HCT116 (cell line): ENCODE results near the gene SLC27A1. TPM values are rescaled to one million over a fixed set of nuclear protein-coding genes. Genes with fewer than 3 reads are reported as not detected.

Source experiments
- ATAC-seq: fragments of 200-7000 bp; cut with Tn5 transposase; 2 replicates; pipeline ENCODE4 v1.9.1; 2020; ENCODE audit warnings: mild to moderate bottlenecking, moderate library complexity
- BruUV-seq: library from RNA; stranded (reverse); fragments of 400-500 nt; replicated peaks from 2 replicates; lab custom pipeline; 2021; lab: Mats Ljungman, UMichigan
- CTCF ChIA-PET: fragments of 300-600 bp; sonication (Branson Sonifier 250); formaldehyde crosslinking; loops from one replicate; lab custom pipeline; 2021; ENCODE audit warnings: antibody characterized with exemption; lab: Charles Lee
- POLR2A ChIA-PET: fragments of 300-600, 350-600 bp; sonication (Branson Sonifier 250); formaldehyde crosslinking; loops from one replicate; lab custom pipeline; 2021; ENCODE audit warnings: antibody characterized with exemption; lab: Charles Lee
- RAD21 ChIA-PET, 2 experiments: fragments of 300-600 bp; sonication (Branson Sonifier 250); formaldehyde crosslinking; loops; one replicate each; lab custom pipeline; 2023; ENCODE audit warnings: low total read pairs in 2 of 2; ENCODE audit not compliant: uncharacterized antibody in 2 of 2, unreplicated experiment in 2 of 2, low non-redundant PET in 1 of 2; lab: Charles Lee
- DNase-seq: peaks from one replicate; pipeline ENCODE4 v3.0.0-alpha.2; 2010; ENCODE audit warnings: low read depth, low spot score
- H2AFZ ChIP-seq: fragments of 200-600 bp; shearing (Covaris generic), sonication (generic); 2 replicates; pipeline ENCODE4 v1.6.1; 2017; ENCODE audit warnings: low read depth, mixed run types, mixed read lengths, antibody characterized with exemption, low read length; ENCODE audit not compliant: poor library complexity, severe bottlenecking
- H3K27ac ChIP-seq: 2 replicates; pipeline ENCODE4 v1.5.1; 2012; ENCODE audit warnings: low read depth, low read length
- H3K27me3 ChIP-seq: fragments of 200-600 bp; sonication (generic); 2 replicates; pipeline ENCODE4 v1.6.1; 2016; ENCODE audit warnings: mixed run types, low read length, mixed read lengths; ENCODE audit not compliant: insufficient read depth
- H3K36me3 ChIP-seq, 2 experiments: fragments of 200-500 bp in 1 of 2; fragments of 200-600 bp in 1 of 2; sonication (Bioruptor generic) in 1 of 2; sonication (generic) in 1 of 2; 2 replicates each; pipeline versions ENCODE4 v1.5.1 to v1.6.1; 2014 to 2016; ENCODE audit warnings: low read length in 2 of 2, inconsistent platforms in 1 of 2, mixed read lengths in 1 of 2, mixed run types in 1 of 2; ENCODE audit not compliant: insufficient read depth in 2 of 2, control insufficient read depth in 1 of 2
- H3K4me1 ChIP-seq, 2 experiments: fragments of 200-600 bp in 1 of 2; sonication (generic) in 1 of 2; 2 replicates each; pipeline versions ENCODE4 v1.5.1 to v1.6.1; 2012 to 2017; ENCODE audit warnings: low read length in 2 of 2, inconsistent platforms in 1 of 2, mild to moderate bottlenecking in 1 of 2, mixed read lengths in 1 of 2, mixed run types in 1 of 2, moderate library complexity in 1 of 2; ENCODE audit not compliant: insufficient read depth in 2 of 2, control insufficient read depth in 1 of 2
- H3K4me2 ChIP-seq: fragments of 200-600 bp; sonication (generic); 2 replicates; pipeline ENCODE4 v1.6.1; 2017; ENCODE audit warnings: mixed run types, low read length, mixed read lengths
- H3K4me3 ChIP-seq, 2 experiments: fragments of 200-600 bp in 1 of 2; sonication (generic) in 1 of 2; replicated peaks in 1 of 2; 2 replicates each; pipeline ENCODE4 v1.5.1; 2011 to 2016; ENCODE audit warnings: low read length in 2 of 2, control low read depth in 1 of 2, low read depth in 1 of 2, mild to moderate bottlenecking in 1 of 2, mixed read lengths in 1 of 2, mixed run types in 1 of 2
- H3K79me2 ChIP-seq: fragments of 200-600 bp; sonication (generic); 2 replicates; pipeline ENCODE4 v1.6.1; 2017; ENCODE audit warnings: mild to moderate bottlenecking, mixed run types, low read length, moderate library complexity, mixed read lengths; ENCODE audit not compliant: insufficient read depth
- H3K9ac ChIP-seq: fragments of 200-600 bp; sonication (generic); 2 replicates; pipeline ENCODE4 v1.6.1; 2016; ENCODE audit warnings: low read length, mixed read lengths
- H3K9me2 ChIP-seq: fragments of 200-600 bp; sonication (generic), shearing (Covaris generic); 2 replicates; pipeline ENCODE4 v1.6.1; 2017; ENCODE audit warnings: mixed run types, mild to moderate bottlenecking, moderate library complexity; ENCODE audit not compliant: insufficient read depth
- H3K9me3 ChIP-seq, 2 experiments: fragments of 200-500 bp in 1 of 2; fragments of 200-600 bp in 1 of 2; sonication (Bioruptor generic) in 1 of 2; sonication (generic) in 1 of 2; 2 replicates each; pipeline ENCODE4 v1.6.1; 2014 to 2017; ENCODE audit warnings: low read length in 2 of 2, mixed read lengths in 2 of 2, inconsistent platforms in 1 of 2, low read depth in 1 of 2, mild to moderate bottlenecking in 1 of 2, mixed run types in 1 of 2, moderate library complexity in 1 of 2; ENCODE audit not compliant: control insufficient read depth in 1 of 2, insufficient read depth in 1 of 2
- H4K20me1 ChIP-seq: fragments of 200-600 bp; sonication (generic), shearing (Covaris generic); 2 replicates; pipeline ENCODE4 v1.6.1; 2017; ENCODE audit warnings: mixed run types, mild to moderate bottlenecking, moderate library complexity; ENCODE audit not compliant: insufficient read depth
- ELF1 ChIP-seq: IDR thresholded peaks from 2 replicates; pipeline ENCODE4 v1.6.1; 2012; ENCODE audit warnings: low read depth, borderline replicate concordance
- EZH2phosphoT487 ChIP-seq: fragments of 200-600 bp; IDR thresholded peaks from 2 replicates; pipeline ENCODE4 v1.6.1; 2018; ENCODE audit warnings: antibody characterized with exemption, borderline replicate concordance
- FOSL1 ChIP-seq: IDR thresholded peaks from 2 replicates; pipeline ENCODE4 v1.6.1; 2012; ENCODE audit warnings: low read depth
- POLR2AphosphoS5 ChIP-seq: IDR thresholded peaks from 2 replicates; pipeline ENCODE4 v1.6.1; 2011; ENCODE audit warnings: mild to moderate bottlenecking, low read depth, low read length, moderate library complexity
- RAD21 ChIP-seq: IDR thresholded peaks from 2 replicates; pipeline ENCODE4 v1.6.1; 2012; ENCODE audit warnings: low read depth, mild to moderate bottlenecking
- SIN3A ChIP-seq: IDR thresholded peaks from 2 replicates; pipeline ENCODE4 v1.6.1; 2012; ENCODE audit warnings: low read depth
- SP1 ChIP-seq: IDR thresholded peaks from 2 replicates; pipeline ENCODE4 v1.6.1; 2012; ENCODE audit warnings: low read depth
- TCF7L2 ChIP-seq: IDR thresholded peaks from 2 replicates; pipeline ENCODE4 v1.7.0; 2011; ENCODE audit warnings: borderline replicate concordance, inconsistent platforms; ENCODE audit not compliant: insufficient read depth, insufficient read length; ENCODE audit errors: extremely low read depth
- YY1 ChIP-seq: IDR thresholded peaks from 2 replicates; pipeline ENCODE4 v1.6.1; 2011; ENCODE audit warnings: low read length, low read depth, moderate library complexity, mild to moderate bottlenecking; ENCODE audit not compliant: insufficient replicate concordance; ENCODE audit errors: extremely low read depth
- ZNF274 ChIP-seq: fragments of 200-500 bp; sonication (Bioruptor generic); IDR thresholded peaks from 2 replicates; pipeline ENCODE4 v1.6.1; 2014; ENCODE audit warnings: mild to moderate bottlenecking, low read depth, low read length, inconsistent platforms
- intact Hi-C: fragments of 100-400 bp; cut with micrococcal nuclease; formaldehyde crosslinking; loops from 2 replicates; pipeline ENCODE4 v1.10.0; 2022
- total RNA-seq: library from RNA; stranded (reverse); gene quantifications from one replicate; pipeline ENCODE4 v1.2.1, GENCODE V29; 2021; ENCODE audit not compliant: unreplicated experiment
- TF ChIP-seq, protein P1 (sequence below): IDR thresholded peaks from 2 replicates; pipeline ENCODE4 v1.6.1; 2012; ENCODE audit warnings: low read depth
- TF ChIP-seq, protein P2 (sequence below): IDR thresholded peaks from 2 replicates; pipeline ENCODE4 v1.6.1; 2012
- TF ChIP-seq, protein P3 (sequence below): IDR thresholded peaks from 2 replicates; pipeline ENCODE4 v1.6.1; 2011; ENCODE audit warnings: mild to moderate bottlenecking, low read length, moderate library complexity; ENCODE audit not compliant: insufficient replicate concordance; ENCODE audit errors: extremely low read depth
- TF ChIP-seq, protein P4 (sequence below): IDR thresholded peaks from 2 replicates; pipeline ENCODE4 v1.6.1; 2012

The SLC27A1 gene
- total RNA-seq, 1 experiment from 2014 or later: 22.5 TPM

DNA sequence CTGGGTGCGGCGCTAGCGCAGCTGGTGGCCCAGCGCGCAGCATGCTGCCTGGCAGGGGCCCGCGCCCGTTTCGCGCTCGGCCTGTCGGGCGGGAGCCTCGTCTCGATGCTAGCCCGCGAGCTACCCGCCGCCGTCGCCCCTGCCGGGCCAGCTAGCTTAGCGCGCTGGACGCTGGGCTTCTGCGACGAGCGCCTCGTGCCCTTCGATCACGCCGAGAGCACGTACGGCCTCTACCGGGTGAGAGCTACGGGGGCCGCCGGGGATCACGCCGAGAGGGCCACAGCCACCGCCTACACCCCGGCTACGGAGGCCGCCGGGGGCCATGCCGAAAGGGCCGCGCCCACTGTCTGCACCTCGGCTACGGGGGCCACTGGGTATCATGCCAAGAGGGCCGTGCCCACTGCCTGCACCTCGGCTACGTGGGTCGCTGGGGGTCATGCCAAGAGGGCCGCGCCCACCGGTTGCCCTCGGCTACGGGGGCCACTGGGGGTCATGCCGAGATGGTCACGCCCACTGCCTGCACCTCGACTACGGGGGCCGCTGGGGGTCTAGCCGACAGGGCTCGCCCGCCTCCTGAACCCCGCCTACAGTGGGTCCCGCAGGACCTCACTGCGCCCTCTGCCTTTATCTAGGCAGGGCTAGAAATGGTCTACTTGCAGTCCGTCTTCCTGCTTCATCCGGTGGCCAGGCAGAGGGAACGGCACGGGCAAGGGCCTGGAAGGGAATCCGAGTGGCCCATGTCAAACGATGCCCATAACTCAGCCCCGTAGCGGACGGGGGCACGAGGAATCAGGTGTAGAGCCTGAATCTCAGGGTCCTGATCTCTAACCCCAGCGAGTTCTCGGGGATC lies 41.6 kb downstream of the SLC27A1 start (continued):
- peak; percentile 93 for TF ChIP-seq SP1
- no peak for TF ChIP-seq RAD21
- TF ChIP-seq SIN3A: peak; percentile 77
- no peak for TF ChIP-seq YY1

DNA sequence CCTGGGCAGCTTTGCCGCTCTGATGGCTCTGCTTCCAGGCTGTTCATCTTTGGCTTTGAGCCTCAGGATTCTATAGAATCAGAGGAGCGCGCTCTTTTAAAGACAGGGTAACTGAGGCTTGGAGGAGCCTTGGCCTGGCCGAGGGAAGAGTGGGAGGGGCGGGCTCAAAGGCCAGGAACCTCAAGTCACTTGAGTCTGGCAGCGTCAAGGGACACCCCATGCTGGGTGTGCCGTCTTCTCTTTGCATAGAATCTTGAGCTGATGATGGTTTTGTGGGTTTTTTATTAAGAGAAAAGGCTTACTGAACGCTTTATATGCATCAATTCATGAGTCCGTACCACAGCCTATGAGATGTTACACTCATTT lies 42.2 kb downstream of the SLC27A1 start:
- no peaks in the 10 kb centered on the region for H4K20me1 ChIP-seq
- H3K4me3 ChIP-seq: peak overlapping the region; percentile 87 to 99
- DNase-seq (no peak), ATAC-seq (no peak)
- H3K79me2 ChIP-seq: peaks cover 37% of the 10 kb centered on the region
- peak overlapping the region; percentile 100 for H3K27ac ChIP-seq
- ChIA-PET CTCF (interaction anchor here (0.5 kb wide), 1 partner anchor 82 kb away, joined by 3 read pairs; no protein-coding TSS in a partner anchor), RAD21 (no interaction called here), POLR2A (no interaction called here)
- H3K9me3 ChIP-seq: peaks cover 0 to 6% of the 10 kb centered on the region in 2 experiments; a peak in 1 of 4 replicates
- peak overlapping the region; percentile 97 for H3K9ac ChIP-seq
- peaks cover 0 to 5% of the 10 kb centered on the region in 2 experiments; a peak in 1 of 4 replicates for H3K36me3 ChIP-seq
- intact Hi-C loops: loop anchor here (1.0 to 5.0 kb wide), 3 partner anchors 43 to 265 kb away; partner anchors contain the start of gene COLGALT1
- no peak overlapping the region for H2AFZ ChIP-seq
- TF ChIP-seq ZNF274 (no peak), EZH2phosphoT487 (no peak), FOSL1 (no peak), SIN3A (no peak), YY1 (no peak), SP1 (no peak), TCF7L2 (no peak), POLR2AphosphoS5 (no peak), ELF1 (no peak)
- TF ChIP-seq, protein P1, sequence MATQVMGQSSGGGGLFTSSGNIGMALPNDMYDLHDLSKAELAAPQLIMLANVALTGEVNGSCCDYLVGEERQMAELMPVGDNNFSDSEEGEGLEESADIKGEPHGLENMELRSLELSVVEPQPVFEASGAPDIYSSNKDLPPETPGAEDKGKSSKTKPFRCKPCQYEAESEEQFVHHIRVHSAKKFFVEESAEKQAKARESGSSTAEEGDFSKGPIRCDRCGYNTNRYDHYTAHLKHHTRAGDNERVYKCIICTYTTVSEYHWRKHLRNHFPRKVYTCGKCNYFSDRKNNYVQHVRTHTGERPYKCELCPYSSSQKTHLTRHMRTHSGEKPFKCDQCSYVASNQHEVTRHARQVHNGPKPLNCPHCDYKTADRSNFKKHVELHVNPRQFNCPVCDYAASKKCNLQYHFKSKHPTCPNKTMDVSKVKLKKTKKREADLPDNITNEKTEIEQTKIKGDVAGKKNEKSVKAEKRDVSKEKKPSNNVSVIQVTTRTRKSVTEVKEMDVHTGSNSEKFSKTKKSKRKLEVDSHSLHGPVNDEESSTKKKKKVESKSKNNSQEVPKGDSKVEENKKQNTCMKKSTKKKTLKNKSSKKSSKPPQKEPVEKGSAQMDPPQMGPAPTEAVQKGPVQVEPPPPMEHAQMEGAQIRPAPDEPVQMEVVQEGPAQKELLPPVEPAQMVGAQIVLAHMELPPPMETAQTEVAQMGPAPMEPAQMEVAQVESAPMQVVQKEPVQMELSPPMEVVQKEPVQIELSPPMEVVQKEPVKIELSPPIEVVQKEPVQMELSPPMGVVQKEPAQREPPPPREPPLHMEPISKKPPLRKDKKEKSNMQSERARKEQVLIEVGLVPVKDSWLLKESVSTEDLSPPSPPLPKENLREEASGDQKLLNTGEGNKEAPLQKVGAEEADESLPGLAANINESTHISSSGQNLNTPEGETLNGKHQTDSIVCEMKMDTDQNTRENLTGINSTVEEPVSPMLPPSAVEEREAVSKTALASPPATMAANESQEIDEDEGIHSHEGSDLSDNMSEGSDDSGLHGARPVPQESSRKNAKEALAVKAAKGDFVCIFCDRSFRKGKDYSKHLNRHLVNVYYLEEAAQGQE: no peak
- TF ChIP-seq, protein P2, sequence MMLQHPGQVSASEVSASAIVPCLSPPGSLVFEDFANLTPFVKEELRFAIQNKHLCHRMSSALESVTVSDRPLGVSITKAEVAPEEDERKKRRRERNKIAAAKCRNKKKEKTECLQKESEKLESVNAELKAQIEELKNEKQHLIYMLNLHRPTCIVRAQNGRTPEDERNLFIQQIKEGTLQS: no peak
- TF ChIP-seq, protein P3, sequence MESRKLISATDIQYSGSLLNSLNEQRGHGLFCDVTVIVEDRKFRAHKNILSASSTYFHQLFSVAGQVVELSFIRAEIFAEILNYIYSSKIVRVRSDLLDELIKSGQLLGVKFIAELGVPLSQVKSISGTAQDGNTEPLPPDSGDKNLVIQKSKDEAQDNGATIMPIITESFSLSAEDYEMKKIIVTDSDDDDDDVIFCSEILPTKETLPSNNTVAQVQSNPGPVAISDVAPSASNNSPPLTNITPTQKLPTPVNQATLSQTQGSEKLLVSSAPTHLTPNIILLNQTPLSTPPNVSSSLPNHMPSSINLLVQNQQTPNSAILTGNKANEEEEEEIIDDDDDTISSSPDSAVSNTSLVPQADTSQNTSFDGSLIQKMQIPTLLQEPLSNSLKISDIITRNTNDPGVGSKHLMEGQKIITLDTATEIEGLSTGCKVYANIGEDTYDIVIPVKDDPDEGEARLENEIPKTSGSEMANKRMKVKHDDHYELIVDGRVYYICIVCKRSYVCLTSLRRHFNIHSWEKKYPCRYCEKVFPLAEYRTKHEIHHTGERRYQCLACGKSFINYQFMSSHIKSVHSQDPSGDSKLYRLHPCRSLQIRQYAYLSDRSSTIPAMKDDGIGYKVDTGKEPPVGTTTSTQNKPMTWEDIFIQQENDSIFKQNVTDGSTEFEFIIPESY: no peak
- TF ChIP-seq, protein P4, sequence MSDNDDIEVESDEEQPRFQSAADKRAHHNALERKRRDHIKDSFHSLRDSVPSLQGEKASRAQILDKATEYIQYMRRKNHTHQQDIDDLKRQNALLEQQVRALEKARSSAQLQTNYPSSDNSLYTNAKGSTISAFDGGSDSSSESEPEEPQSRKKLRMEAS: no peak
- no peaks in the 10 kb centered on the region for H3K27me3 ChIP-seq
- H3K4me2 ChIP-seq: peak overlapping the region; percentile 95
- no peaks in the 10 kb centered on the region for H3K9me2 ChIP-seq
- TSS peak; percentile 18 for BruUV-seq
- H3K4me1 ChIP-seq: peaks cover 45 to 66% of the 10 kb centered on the region in 2 experiments
